Stimulated activated CD4-positive, alpha-beta T cell treated with anti-CD3 and anti-CD28 coated beads, Interleukin-1b, Interleukin-23, amount 100 ng/mL, for 24 hours (primary cell): ENCODE results near the gene TRIM28.
"Not testable (repeated sequence)": the region's sequence is repeated elsewhere in the genome, so short reads cannot be mapped to it uniquely, and the experiment has no call there.

Experiments used
- DNase-seq, 4 experiments: peaks; one replicate each; pipeline ENCODE4 v3.0.0-alpha.2; 2020; ENCODE audit warnings: low read depth in 4 of 4, low spot score in 1 of 4

The TRIM28 gene

DNA sequence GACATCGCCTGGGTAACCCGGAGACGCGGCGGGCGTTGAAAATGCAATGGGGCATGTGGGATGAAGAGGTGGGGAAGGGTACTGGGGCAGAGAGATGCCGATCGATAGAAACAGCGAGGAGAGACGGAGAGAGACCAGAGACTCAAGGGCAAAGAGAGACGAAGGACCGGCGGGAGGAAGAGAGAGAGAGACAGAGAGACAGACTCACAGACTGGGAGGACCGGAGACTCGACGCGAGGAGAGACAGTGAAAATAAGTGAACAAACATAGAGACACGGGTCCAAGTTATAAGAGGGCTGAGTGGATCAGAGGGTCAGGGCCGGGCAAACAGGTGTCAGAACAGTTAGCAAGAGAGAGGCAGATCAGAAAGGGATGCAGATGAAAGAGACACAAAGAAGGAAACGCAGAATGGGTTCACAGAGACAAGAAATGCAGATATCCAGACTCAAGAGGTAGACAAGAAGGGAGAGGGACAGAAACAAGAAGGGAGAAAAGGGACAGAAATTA, 29.8 kb downstream of the TRIM28 start:
- DNase-seq, result no peak

DNA sequence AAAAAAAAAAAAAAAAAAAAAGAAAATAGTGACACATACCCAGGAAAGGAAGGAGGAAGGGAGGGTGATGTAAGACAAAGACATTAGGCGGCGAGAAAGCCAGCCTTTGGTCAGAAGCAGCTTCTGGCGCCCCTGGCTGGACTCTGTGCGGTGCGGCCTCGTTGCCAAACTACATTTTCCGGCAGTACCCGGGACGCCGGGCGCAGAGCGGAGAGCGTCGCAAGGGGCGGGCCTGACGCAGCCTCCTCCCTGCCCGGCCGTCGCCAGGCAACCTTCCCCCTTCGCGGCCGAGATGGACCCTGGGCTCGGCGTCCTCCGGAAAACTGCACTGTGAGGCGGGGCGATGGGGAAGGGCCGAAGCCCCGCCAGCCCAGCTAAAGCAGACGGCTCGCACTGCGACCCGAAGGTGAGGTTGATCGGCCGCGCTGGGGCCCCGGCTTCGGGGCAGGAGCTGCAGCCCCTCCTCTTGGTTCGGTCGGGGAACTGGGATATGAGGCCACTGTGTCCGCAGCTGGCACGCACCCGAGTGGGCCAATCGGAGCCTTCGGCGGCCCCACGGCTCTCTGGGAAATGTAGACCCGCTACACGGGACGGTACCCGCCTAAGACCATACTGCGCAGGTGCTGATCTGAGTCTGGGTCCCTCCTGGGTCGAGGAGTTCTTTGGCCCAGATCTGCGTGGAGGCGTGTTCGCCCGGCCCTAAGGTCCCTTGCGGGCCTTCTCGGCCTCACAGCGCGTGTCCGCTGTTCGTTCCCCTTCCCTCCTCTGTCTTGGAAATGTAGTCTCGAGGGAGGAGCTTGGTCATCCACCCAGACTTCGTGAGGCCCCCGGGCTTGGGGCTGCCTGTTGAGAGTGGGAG, 31.5 kb downstream of the TRIM28 start:
- peak in 3 of 4 experiments; percentile 51 to 75 (median 69) for DNase-seq

DNA sequence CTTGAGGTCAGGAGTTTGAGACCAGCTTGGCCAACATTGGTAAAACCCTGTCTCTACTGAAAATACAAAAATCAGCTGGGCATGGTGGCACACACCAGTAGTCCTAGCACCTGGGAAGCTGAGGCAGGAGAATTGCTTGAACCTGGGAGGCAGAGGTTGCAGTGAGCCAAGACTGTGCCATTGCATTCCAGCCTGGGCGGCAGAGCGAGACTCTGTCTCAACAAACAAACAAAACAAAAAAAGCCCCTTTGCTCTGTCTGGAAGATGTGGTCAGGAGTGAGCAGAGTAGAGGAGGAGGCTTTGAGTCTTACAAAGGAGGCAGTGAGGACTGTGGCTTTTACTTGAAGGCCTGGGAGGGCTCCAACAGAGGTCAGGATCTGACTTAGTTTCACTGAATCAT, 33.7 kb downstream of the TRIM28 start:
- not testable (repeated sequence) for DNase-seq

DNA sequence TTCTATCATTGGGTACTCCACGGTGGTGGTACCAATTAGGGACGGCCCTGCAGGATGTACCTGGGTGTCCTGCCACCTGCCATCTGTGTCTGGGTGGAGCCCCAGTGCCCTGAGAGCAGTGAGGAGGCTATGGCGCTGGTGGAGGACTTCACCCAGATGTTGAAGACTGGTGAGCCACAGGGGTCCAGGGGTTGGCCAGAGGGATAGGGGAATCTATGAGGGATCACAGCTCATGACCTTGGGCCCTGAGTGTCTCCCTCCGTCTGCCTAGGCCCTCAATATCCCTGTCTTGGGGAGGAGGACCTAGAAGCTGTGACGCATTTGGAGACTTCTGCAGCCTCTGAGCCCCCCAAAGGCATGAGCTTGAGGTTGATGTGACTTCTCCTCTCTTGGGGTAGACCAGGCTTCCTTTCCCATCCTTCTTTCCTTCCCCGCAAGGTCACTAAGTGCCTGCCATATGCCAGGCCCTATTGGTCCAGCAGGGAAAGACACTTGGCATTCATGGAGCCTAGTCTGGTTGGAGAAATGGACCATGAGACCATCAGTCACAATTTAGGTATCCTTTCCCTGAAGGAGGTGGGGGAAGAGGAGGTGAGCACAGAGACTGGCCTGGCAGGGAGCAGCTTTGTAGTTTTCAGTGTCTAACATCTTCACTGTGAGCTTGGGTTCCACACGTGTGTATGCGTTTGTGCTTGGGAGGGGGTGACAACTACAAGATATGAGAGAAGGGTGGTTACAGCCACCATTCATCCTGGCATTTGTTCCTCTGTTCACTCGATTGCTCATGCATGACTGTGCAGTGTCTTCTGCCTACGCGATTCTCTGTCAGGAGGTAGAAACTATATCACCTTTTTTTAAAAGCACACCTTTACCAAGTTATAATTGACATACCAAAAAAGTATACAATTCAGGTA, 34.4 kb downstream of the TRIM28 start:
- no peak for DNase-seq

DNA sequence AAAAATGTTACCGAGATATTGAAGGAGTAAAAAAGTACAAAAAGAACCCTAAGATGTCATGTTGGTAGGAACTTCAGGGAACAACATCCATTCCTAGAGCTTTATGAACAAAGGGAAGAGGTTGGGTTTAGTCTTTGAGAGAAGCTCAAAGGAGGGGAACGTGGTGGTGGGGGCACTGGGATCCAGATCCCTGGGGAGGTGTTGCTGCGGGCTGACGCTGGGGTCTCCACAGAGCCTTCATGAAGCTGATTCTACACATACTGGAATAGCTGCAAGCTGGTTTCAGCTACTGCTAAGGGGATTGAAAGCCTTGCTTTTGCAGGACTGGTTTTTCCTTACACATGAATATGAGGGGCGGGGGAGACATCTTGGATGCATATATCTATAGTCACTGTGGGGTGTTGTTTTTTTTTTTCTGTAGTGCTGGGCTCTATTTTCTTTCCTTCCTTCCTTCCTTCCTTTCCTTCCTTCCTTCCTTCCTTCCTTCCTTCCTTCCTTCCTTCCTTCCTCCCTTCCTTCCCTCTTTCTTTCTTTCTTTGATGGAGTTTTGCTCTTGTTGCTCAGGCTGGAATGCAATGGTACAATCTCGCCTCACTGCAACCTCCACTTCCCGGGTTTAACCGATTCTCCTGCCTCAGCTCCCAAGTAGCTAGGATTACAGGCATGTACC, 35.7 kb downstream of the TRIM28 start:
- no peak for DNase-seq

DNA sequence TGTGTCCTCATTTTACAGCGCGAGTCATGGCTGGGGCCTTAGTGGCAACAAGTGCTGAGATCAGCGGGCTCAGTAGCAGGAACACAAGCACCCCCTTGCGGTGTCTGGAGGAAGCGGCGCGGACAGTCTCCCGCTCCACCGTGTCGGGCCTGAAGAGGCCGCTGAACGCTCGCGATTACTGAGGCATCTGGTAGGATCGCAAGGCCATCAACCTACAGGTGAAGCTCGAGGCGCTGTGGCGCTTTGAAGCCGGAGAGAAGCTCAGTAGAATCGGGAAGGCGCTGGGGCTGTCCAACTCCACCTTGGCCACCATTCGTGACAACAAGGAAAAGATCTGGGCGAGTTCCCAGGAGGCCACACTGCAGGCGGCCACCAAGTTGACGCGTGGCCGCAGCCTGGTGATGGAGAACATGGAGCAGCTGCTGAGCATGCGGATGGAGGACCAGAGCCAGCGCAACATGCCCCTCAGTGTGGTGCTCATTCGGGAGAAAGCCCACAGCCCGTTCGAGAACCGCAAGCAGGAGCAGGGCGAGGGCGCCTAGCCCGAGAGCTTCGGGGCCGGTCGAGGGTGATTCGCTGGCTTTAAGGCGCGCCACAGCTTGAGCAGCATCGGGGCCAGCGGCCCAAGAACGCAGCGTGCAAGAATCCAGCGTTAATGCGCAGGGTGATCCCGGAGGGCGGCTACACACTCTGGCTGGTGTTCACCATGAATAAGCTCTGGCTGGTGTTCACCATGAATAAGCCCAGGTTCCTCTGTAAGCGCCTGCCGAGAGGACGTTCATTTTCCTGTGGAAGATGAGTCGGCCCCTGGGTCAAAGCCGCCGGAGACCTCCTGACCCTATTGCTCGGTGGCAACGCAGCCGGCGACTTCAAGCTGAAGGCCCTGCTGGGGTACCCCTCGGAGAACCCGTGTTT, 37.6 kb downstream of the TRIM28 start:
- DNase-seq, result peak; percentile 84 to 87 (median 85)

DNA sequence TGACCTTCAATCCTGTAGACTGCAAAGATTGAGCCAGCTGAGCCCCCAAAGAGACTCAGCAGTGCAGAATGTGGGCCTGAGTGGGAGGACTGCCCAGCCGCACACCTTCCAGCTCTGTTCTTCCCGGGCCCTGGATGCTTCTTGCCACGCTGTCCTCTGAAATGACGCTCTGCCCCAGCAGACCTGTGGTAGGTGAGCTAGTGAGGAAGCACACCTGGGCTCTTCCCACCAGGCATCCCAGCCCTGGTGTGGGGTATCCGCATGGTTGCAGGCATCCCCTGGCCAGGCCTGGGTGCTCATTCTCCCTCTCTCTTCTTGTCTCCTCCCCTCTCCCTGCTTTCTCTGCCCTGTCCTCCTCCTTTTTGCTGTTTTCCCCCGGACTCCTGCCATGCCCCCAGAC, 39.1 kb downstream of the TRIM28 start:
- no peak for DNase-seq

DNA sequence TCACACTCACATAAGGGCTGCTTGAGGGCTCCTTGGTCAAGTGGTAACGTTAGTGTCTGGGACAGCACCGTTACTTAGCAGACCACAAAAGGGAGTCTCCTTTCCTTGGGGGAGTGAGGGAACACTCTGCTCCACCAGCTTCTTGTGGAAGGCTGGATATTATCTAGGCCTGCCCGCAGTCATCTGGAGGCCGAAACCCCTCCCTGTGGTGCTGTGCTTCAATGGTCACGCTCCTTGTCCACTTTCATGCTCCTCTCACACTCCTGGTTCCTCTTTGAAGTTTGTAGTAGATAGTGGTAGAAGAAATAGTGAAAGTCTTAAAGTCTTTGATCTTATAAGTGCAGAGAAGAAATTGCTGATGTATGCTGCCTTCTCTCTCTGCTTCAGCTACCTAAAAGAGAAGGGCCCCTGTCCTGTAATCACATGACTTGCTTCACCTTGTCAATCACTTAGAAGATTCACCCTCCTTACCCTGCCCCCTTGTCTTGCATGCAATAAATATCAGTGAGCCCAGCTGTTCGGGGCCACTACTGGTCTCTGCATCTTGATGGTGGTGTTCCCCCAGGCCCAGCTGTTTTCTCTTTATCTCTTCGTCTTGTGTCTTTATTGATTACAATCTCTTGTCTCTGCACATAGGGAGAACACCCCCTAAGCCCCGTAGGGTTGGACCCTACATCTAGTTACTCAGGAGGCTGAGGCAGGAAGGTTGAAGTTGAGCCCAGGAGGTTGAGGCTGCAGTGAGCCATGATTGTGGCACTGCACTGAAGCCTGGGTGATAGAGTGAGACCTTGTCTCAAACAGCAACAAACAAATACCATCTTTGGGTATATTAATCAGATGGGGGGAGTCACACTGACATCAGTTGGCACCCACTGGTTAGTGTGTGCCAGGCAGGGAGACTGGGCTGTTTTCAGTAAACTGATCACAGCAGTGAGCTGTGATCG, 40.9 kb downstream of the TRIM28 start:
- no peak for DNase-seq

DNA sequence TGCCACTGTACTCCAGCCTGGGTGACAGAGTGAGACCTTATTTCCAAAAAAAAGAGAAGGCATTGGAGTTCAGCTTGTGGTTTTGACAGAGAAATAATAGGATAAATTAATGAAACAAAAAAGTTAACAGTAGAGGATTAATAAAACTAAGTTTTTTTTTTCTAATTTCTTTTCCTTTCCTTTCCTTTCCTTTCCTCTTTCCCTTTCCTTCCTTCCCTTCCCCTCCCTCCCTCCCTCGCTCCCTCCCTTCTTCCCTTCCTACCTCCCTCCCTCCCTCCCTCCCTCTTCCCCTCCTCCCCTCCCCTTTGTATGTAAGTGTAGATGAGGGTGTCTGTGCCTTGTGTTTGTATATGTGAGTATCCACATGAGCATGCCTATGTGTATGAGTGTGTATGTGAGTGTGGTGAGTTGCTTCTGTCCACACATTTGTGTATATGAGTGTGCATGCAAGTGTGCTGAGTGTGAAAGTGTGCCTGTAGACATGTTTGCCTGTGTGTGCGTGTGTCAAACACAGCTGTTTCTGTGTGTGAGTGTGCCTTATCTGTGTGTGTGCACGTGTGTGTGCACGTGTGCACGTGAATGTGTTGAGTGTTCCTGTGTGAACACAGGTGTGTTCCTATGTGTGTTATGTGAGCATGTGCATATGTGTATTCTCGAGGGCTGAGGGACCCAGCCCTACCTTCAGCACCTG, 41.7 kb downstream of the TRIM28 start:
- no peak for DNase-seq

DNA sequence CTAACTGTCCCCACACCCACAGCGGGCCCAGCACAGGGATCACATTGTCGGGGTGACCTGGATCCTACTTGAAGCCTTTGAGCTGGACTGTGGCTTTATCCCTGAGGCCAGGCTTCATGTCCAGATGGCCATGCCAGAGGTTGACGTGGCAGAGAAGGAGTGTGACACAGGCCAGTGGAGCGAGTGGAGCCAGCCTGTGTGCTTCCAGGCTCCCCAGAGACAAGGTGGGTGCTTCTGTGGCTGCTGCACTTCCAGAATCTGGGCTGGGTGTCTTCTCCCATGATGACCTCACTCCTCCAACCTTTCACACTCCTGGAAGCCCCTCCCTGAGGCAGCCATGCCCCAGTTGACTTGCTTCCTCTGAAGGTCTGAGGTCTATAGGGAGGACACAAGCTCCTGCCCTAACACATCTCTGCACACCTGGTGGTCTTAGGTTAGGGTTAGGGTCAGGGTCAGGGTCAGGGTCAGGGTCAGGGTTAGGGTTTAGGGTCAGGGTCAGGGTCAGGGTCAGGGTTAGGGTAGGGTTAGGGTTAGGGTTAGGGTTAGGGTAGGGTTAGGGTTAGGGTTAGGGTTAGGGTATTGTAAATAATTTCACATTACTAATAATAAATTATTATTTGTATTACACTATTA, 42.4 kb downstream of the TRIM28 start:
- DNase-seq, result no peak
